ENCODE data around the gene PPP1R16B.
"Not testable (repeated sequence)": the region's sequence is repeated elsewhere in the genome, so short reads cannot be mapped to it uniquely, and the experiment has no call there.

The PPP1R16B gene

DNA sequence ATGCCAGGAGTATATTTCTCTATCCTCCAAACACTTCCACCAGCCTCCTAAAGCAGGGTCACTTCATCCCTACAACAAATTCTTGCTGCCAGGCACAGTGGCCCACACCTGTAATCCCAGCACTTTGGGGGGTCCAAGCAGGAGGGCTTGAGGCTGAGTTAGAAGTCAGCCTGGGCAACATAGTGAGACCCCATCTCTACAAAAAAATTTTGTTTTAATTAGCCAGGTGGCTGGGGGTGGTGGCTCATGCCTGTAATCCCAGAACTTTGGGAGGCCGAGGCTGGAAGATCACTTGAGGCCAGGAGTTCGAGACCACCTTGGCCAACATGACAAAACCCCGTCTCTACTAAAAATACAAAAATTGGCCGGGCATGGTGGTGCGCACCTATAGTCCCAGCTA is 11.4 kb upstream of the PPP1R16B start:
- DNase-seq: not testable (repeated sequence)

DNA sequence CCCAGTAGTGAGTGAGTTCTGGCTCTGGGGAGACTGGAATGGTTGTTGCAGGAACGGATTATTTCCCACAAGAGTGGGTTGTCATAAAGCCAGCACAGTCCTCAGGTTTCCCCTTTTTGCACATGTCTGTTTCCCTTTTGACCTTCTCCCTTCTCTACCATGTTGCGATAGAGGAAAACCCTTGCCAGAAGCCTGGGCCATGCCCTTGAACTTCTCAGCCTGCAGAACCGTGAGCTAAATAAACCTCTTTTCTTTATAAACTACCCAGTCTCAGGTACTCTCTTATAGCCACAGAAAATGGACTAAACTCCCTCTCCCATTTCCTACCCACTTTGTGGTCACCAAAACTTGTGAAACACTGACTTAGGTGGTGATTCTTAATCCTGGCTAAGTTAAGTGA is 7.2 kb upstream of the PPP1R16B start:
- DNase-seq: no peak

DNA sequence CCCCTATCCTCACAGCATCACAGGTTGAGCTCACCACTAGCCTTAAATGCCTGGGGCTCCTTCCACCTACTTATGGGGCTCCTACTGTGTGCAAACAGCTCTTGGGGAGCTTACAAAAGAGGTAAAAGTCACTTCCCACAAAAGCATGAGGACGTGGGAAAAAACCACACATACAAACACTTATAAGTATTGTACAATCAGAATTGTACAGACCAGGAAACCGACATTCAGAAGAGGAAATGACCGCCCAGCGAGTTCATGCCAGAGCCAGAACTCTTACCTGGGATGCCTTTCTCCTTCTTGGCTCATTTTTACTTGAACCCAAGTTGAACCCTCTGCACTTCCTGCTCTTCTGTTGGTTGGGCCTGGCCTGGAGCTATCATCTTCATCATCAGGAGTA is 6.3 kb upstream of the PPP1R16B start:
- DNase-seq: no peak

DNA sequence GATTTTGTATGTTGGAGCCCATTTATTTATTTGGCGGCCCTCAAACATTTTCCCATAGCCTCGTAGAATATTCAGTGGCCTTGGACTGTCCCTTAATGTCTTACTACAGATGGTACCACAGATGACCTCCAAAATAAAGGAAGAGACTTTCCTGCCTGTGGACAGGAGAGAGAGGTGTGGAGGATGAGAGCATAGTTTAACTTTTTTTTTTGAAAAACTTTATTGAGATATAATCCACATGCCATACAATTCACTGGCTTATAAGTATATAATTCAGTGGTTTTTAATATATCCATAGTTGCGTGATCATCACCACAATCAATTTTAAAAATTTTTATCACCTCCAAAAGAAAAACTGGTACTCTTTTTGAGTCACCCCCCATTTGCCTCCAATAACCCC is 4.6 kb upstream of the PPP1R16B start:
- no peak for DNase-seq

DNA sequence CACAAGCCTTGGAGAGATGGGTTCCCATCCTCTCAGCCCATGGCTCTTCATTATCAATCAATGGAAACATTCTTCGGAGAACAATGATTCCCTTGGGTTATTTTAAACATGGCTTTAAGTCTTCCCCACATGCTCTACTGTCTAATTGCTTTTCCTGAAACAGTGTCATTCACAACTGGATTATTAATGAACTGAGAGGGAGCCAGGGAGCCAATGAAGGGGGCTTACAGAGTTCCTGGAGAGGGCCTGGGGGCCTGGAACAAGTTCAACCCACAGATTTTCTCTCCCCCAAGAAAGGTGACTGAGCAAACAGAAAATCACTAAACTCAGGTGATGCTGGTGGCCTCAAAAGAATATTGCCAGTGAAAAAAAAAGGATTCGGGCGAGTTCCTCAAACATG is 1.3 kb upstream of the PPP1R16B start:
- DNase-seq: no peak

DNA sequence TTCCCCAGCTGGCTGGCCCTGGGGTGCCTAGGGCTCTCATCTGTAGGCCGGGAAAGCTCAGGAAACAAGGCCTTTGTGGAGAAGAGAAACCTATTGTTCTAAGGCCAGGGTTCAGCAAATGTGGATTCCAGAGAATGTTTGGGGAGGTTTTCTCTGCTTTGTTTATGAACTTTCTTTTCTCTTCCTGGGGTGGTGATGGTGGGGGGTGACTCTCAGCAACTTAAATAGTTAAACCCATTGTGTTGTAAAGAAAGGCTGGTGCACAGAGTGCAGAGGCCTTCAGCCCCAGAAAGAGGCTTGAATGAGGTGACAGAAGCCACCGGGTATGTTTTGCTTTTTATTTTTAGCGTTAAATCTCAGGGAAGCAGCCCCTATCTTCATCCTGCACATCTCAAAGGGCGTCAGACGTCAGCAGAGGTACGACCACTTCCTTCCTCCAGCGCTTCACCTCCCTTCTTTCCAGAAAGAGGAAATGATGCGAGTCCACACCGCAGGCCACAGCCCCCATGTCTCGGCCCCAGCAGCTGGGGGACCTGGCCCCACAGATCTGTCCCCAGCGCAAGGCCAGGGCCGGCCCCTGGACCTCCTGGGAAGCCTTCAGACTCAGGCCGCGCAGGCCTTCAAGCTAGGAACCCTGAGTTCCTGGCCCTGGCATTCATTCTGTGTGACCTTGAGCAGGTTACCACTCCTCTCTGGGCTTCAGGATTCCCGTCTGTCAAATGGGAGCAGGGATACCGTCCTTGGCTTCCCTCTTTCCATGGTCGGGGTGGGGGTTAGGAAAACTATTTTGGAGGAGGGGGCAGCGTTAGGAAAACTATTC is 605 bp upstream of the PPP1R16B start:
- peak; percentile 67 for DNase-seq

DNA sequence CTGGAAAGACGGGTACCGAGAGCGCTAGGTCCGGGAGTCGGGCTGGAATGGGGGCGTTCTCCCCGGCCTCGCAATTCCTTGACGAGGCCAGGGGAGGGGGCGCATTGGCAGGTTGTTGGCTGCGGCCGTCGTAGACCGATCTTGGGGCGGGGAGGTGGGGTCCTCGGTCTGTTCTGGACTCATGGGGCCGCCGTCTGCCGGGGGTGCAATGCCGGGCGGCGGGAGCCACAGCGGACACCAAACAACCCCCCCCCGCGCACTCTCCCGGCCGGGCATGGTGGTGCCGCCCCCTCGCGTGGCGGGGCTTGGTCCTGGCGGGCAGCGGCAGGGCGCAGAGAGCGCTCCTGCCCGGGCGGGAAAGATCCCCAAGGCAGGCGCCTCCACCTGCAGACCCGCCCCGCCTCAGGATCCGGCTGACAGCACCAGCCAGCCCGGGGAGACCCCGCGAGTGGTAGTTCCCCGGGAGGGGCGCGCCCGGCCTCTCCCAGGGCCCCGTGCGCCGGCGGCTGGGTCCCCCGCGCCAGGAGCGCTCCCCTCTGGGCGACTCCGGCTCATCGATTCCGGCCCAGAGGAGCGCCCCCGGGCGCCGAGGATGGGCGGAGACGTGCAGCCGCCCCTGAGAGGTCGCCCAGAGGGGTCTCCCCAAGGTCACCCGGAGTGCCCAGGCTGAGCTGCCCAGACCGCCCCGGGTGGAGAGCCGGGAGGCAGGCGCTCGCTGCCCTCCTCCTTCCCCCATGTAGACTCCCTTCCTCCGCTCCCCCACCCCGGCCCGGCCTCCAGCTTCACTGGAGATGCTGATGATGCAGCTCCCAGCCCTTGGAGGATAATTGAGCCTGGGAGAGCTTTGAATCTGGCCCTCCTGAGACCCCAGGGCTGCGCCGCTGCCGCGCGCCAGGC is 709 bp downstream of the PPP1R16B start:
- peak; percentile 34 for DNase-seq

DNA sequence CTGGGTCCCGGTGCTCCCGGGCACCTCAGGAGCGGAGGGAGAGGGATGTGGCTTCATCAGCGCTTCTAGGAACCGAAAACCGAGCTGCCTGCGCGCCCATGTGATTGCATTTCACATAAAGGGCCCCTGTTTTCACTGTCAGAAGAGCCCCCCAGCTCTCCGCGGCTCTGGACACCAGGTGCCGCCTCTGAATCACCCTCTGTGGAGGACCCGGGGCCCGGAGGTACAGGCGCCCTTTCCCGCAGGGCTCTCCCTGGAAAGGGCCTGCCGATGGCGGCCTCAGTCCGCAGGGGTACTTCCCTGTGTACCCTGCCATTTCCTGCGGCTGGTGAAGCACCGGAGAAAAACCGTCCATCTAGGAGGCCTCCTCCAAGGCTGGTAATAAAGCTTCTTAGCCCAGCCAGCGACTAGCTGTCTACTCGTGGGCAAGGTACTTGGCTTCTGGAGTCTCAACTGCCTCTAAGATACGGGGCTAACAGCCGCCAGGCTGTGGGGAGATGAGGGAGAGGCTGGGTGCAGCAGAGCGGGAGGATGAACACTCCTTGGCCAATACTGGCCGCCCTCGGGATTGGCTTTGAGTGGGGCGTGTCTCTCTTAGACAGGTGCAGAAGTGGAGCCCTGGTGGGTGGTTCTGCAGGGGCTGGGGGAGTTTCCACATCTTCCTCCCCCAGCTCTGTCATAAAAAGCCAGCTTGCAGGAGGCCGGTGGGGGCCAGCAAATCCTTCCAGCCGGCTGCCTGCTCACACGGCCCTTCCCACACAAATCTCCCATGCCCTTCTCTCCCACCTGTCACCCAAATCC is 1.6 kb downstream of the PPP1R16B start:
- peak; percentile 32 for DNase-seq

DNA sequence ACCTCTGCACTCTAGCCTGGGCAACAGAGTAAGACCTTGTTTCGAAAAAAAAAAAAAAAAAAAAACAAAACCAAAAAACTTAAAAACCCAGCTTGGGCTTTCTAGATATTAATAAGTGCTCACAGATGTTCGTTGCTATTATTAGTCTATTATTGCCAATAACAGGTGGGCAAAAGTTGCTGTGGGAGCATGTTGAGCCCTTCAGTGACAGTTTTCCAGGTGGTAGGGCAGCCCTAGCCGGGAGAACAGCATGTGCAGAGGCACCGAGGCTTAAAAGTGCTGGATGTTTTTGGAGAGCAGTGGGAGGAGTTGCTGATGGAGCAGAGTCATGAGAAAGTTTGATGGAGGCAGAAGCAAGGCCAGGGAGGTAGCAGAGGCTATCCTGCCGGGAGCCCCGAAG is 4.4 kb downstream of the PPP1R16B start:
- no peak for DNase-seq

DNA sequence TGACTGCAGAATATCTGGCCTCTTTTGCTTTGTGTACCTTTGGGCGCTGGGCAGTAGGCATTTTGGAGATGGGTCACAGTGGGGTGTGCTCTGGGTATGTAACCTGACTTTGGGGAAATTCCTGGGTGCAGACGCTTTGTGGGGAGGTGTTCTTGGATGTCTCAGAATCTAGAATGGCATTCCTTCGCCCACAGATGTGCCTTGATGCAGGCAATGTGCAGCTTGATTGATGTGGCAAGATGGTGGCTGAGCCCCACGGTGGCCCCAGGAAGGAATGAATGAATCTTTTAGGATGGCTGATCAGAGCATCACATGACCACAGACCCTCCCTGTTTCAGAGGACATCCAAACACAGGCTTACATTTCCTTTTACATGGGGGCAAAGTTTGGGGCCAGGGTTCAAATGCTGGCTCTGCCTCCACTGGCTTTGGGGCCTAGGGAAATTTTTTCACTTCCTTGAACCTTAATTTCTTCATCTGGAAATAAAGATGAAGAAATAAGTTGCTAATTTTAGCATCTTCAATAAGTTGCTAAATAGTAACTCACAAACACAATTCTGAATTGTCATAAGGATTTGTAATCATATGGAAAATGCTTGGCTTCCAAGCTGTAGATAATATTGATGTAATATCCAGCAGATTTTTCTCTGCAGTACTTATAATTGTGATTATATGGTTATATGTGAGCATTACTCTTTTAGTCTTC is 5.6 kb downstream of the PPP1R16B start:
- no peak for DNase-seq

DNA sequence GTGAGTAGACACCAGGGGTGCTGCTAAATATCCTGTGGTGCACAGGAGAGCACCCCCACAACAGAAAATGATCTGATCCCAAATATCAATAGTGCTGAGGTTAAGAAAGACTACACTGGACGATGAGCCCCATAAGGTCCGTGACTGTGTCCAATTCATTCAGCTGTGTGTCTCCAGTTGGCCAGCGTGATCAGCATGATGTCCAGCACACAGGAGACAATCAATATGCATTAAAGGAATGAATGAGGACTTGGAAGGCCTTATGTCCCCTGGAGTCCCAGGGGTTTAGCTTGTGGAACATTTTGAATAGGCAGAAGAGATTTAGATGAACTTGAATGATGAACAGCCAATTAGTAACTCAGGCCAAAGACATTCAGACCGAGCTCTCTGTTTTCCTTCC is 6.3 kb downstream of the PPP1R16B start:
- DNase-seq: no peak

DNA sequence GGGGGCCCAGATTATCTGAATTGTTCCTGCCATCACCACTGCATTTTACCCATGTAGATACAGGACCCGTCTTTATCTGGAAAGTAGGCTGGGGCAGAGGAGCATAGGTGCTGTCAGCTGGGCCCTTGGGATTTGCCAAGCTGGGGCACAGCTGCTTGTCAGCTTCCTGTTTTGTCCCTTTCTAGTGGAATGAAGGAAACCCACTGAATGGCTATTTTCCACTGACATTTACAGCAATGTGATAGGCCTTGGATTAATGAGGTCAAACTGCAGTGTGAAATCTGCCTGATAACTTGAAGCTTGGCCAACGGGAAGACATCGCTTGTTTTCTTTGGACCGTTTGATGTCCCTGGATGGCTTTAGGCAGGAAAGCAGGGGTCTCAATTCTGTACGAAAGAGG is 6.7 kb downstream of the PPP1R16B start:
- no peak for DNase-seq

DNA sequence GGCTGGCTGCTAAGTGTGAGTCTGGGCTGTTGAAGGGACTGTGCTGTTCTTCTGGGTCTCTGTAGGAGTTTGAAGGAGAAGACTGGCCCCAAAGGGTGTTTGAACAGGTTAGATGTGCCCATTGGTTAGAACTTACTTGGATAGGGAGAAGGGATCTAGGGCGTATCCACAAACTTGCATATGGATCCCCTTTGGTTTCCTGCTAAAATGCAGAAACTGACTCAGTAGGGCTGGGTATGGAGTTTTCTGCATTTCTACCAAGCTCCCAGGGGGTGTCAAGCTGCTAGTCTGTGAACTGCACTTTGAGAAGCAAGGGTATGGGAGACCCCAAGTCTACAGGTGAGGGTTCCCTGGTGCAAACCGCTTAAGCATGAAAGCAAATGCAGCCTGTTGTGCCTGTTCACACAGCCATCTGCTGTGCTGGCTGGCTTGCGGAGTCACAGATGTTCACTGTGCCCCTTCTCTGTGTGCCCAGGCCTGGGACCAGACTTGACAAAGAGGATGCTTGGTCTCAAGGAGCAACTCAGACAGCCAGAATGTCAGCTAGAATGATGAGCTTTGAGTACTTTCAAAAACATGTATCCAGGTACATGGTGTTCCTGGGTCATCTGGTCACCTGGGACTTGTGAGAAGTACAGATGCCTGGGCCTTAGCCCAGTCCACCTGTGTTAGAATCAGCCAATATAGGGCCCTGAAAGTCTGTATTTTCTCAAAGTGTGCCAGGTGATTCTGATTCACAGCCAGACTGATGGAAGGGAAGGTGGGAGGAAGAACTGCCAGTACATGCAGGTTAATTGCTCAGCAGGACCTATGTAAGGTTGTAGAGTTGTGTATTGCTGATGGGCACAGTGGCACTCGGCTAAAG is 7.4 kb downstream of the PPP1R16B start:
- DNase-seq: no peak

DNA sequence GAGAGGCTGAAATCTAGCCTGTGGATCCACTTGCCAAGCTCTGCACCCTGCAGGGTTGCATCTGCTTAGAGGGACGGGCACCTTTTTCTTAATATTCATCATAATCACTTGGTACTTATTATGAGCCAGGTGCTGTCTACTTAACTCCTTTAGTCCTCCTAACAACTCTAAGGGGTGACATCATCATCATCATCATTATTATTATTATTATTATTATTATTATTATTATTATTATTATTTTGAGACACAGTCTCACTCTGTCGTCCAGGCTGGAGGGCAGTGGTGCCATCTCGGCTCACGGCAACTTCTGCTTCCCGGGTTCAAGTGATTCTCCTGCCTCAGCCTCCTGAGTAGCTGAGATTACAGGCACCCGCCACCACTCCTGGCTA is 8.1 kb downstream of the PPP1R16B start:
- not testable (repeated sequence) for DNase-seq

DNA sequence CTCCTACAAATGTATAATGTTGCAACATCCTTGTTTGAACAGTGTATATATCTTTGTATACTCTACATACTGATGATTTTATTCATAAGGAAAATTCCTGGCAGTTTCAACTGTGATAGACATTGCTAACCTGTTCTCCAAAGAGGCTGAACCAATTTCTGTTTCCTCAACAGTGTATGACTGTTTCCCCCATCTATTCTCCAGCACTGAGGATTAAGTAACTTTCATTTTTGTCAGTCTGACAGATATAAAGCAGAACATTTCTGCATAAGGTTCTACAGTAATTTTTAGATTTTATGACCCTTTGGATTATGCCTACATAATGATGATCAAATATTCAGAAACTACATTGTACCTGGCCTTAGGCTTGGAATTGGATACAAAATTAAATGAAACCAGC is 9.9 kb downstream of the PPP1R16B start:
- no peak for DNase-seq

DNA sequence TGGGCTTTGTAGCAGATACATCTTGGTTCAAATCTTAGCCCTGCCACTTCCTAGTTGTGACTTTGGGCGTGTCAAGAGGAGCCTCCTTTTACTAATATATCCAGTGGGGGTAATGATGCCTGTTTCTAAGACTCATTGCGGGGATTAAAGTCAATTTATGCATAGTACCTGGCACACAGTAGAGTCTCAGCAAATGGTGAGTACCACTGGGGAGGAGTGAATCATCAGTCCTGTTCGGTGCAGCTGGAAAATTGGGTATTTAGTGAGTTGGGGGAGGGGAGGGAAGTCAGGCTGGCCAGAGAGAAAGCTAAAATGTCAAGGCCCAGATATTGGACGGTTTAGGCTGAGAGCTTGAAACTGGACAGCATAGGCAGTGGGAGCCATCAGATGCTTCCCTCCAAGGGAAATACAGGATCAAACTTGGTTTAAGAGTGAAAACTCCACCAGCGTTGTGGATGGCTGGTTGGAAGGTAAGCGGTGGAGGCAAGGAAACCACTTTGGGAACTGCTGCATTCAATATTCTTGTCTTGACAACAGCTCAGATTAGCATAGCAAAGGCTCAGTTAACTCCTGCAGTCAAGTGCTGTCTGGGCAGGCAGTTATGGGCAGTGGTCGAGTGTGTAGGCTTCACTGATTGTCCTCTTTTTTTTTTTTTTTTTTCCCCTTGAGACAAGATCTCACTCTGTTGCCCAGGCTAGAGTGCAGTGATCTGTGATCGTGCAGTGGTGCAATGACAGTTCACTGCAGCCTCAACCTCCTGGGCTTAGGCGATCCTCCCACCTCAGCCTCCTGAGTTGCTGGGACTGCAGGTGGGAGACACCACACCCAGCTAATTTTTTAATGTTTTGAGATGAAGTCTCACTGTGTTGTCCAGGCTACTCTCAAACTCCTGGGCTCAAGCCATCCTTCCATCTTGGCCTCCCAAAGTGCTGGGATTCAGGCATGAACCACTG is 12.9 kb downstream of the PPP1R16B start:
- DNase-seq: no peak

DNA sequence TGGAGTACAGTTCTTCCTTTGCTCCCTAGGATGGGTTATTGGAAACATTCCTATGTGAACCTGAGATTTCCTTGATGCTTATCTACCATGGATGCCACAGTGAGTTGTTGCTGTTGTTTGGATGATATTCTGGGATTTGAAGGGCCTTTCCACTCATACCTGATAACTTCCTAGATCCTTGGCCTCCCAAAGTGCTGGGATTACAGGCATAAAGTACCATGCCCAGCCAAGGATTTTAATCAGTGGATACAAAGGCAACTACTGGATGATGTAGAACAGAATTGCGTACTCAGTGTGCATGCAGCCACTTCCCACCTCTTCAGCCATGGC is 20.0 kb downstream of the PPP1R16B start:
- DNase-seq: no peak

DNA sequence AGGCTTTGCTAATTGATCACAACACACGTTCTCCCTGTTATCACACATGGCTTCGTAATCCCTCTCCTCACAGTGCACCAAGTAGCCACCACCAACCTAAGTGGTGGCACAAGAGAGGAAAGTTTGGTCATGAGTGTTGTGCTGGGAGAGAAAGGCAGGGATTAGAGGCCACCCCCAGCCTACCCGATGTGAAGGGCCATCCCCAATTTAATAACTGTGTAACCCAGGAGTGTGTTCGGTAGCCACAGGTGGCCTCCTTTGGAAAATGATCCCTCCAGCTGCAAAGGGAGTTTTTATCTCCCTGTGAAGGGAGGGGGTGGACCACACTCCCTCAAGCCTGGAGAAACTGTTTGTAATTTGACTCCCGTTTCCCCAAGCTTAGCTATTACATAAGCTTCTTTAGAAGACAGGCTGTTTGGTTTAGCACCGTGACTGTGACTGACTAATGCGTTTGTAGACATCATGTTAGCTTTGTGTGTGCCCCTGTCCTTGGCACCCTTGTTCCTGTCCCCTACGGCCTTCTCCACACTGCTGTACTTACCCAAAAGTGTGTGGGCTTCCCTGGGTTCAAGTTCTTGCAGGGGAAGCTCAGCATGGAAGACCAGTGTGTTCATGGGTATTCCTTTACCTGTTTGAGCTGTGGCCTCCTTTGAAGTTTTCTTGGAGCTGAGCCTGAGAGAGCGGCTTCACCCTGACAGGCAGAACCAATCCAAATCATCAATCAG is 20.6 kb downstream of the PPP1R16B start:
- no peak for DNase-seq

DNA sequence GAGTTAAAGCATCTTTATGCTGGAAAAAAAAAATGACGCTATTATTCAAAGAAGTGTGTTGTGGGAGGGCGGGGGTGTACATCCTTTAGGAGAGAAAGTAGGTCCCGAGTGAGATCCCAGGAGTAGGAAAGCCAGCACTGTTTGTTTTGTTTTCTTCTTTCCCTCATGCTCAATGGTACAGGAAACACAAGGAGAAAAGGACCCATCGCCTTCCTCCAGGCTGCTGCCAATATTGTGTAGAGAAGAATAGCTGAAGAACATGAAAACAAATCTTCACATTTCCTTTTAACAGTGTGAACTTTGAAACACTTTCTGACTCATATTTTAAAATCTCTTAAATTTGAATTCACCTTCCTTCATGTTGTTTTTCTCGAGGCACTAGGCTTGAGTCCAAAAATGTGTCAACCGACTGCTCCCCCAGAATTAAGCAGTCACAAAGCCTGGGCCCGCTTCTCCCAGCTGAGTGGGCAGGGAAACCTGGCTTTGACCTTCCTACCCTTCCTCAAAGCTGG is 22.3 kb downstream of the PPP1R16B start:
- DNase-seq: no peak

Data from activated CD4-positive, alpha-beta T cell treated with anti-CD3 and anti-CD28 coated beads, Interleukin-2, amount 50 U/mL, for 1 hour (primary cell).